ENCODE data around the gene BSN. TPM values are rescaled to one million over a fixed set of nuclear protein-coding genes. Genes with fewer than 3 reads are reported as not detected.
A peak's percentile ranks its signal among the peaks of the same experiment; 100 is the strongest.
"Not testable (repeated sequence)": the region's sequence is repeated elsewhere in the genome, so short reads cannot be mapped to it uniquely, and the experiment has no call there.

The BSN gene
- total and polyA plus RNA-seq, 9 donors: 0.44 to 1.2 (median 0.62) TPM

- Histone ChIP-seq H3K9me3 (replicated peaks; ENCODE audit: control insufficient read depth, low read depth, low read length) (no peaks in the 10 kb centered on the region), H3K27ac (ENCODE audit: low read length) (no peak overlapping the region), H3K36me3 (ENCODE audit: control insufficient read depth, insufficient read depth, low read length) (peaks cover 63% of the 10 kb centered on the region), H3K4me3 (ENCODE audit: low read length) (no peak overlapping the region), H3K4me1 (ENCODE audit: control insufficient read depth, insufficient read depth, low read length) (peaks cover 6% of the 10 kb centered on the region), H3K27me3 (ENCODE audit: control insufficient read depth, insufficient read depth, low read length) (peaks cover 32% of the 10 kb centered on the region)
- no peak for DNase-seq
- WGBS (ENCODE audit: insufficient coverage): 93% methylated on average over 2 of the region's 6 CpGs
Observed at GRCh38 chr3:49683162-49683561, 128.9 kb downstream of the BSN start.

- WGBS (ENCODE audit: insufficient coverage): 86% methylated on average over 1 of the region's 2 CpGs
- Histone ChIP-seq H3K27me3 (ENCODE audit: control insufficient read depth, insufficient read depth, low read length) (peaks cover 32% of the 10 kb centered on the region), H3K36me3 (ENCODE audit: control insufficient read depth, insufficient read depth, low read length) (peaks cover 50% of the 10 kb centered on the region), H3K4me1 (ENCODE audit: control insufficient read depth, insufficient read depth, low read length) (peaks cover 12% of the 10 kb centered on the region)
- DNase-seq; H3K27ac ChIP-seq (ENCODE audit: low read length); H3K9me3 ChIP-seq (replicated peaks; ENCODE audit: control insufficient read depth, low read depth, low read length); H3K4me3 ChIP-seq (ENCODE audit: low read length): not testable (repeated sequence)
Observed at GRCh38 chr3:49684453-49684852, 130.2 kb downstream of the BSN start.

- not testable (repeated sequence) for DNase-seq; H3K27ac ChIP-seq (ENCODE audit: low read length); H3K9me3 ChIP-seq (replicated peaks; ENCODE audit: control insufficient read depth, low read depth, low read length); H3K4me3 ChIP-seq (ENCODE audit: low read length)
- H3K36me3 ChIP-seq (ENCODE audit: control insufficient read depth, insufficient read depth, low read length): peaks cover 44% of the 10 kb centered on the region
- 78% methylated on average over 1 of the region's 10 CpGs for WGBS (ENCODE audit: insufficient coverage)
- H3K27me3 ChIP-seq (ENCODE audit: control insufficient read depth, insufficient read depth, low read length): peaks cover 32% of the 10 kb centered on the region
- H3K4me1 ChIP-seq (ENCODE audit: control insufficient read depth, insufficient read depth, low read length): peaks cover 14% of the 10 kb centered on the region
Observed at GRCh38 chr3:49685103-49685502, 130.8 kb downstream of the BSN start.

DNA sequence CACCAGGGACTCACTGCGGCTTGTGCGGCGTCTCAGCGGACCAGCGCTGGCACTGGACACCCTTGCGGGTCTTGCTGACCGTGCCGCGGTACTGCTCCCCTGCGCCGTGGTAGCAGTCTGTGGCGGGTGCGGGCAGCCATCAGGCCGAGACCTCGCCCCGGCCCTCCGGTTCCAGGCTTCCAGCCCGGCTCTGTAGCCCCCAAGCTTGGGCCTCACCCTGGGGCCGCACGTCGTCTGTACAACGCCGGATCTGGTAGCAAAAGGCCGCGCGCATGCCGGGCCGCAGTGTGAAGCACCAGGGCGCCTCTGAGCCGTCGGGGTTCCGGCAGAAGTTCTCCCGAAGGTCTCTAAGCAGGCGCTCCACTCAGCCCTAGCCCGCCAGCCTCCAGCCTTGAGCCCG is 131.6 kb downstream of the BSN start:
- not testable (repeated sequence) for H3K27ac ChIP-seq (ENCODE audit: low read length); DNase-seq; H3K9me3 ChIP-seq (replicated peaks; ENCODE audit: control insufficient read depth, low read depth, low read length); H3K4me3 ChIP-seq (ENCODE audit: low read length)
- H3K4me1 ChIP-seq (ENCODE audit: control insufficient read depth, insufficient read depth, low read length): peaks cover 20% of the 10 kb centered on the region
- WGBS (ENCODE audit: insufficient coverage): 11% methylated on average over 30 of the region's 36 CpGs
- H3K36me3 ChIP-seq (ENCODE audit: control insufficient read depth, insufficient read depth, low read length): peaks cover 36% of the 10 kb centered on the region
- H3K27me3 ChIP-seq (ENCODE audit: control insufficient read depth, insufficient read depth, low read length): peaks cover 32% of the 10 kb centered on the region

- Histone ChIP-seq H3K27me3 (ENCODE audit: control insufficient read depth, insufficient read depth, low read length) (peaks cover 32% of the 10 kb centered on the region), H3K4me1 (ENCODE audit: control insufficient read depth, insufficient read depth, low read length) (peaks cover 25% of the 10 kb centered on the region), H3K36me3 (ENCODE audit: control insufficient read depth, insufficient read depth, low read length) (peaks cover 31% of the 10 kb centered on the region)
- DNase-seq; H3K27ac ChIP-seq (ENCODE audit: low read length); H3K9me3 ChIP-seq (replicated peaks; ENCODE audit: control insufficient read depth, low read depth, low read length); H3K4me3 ChIP-seq (ENCODE audit: low read length): not testable (repeated sequence)
- under 1% methylated on average over 14 of the region's 29 CpGs for WGBS (ENCODE audit: insufficient coverage)
Observed at GRCh38 chr3:49686346-49686745, 132.1 kb downstream of the BSN start.

DNA sequence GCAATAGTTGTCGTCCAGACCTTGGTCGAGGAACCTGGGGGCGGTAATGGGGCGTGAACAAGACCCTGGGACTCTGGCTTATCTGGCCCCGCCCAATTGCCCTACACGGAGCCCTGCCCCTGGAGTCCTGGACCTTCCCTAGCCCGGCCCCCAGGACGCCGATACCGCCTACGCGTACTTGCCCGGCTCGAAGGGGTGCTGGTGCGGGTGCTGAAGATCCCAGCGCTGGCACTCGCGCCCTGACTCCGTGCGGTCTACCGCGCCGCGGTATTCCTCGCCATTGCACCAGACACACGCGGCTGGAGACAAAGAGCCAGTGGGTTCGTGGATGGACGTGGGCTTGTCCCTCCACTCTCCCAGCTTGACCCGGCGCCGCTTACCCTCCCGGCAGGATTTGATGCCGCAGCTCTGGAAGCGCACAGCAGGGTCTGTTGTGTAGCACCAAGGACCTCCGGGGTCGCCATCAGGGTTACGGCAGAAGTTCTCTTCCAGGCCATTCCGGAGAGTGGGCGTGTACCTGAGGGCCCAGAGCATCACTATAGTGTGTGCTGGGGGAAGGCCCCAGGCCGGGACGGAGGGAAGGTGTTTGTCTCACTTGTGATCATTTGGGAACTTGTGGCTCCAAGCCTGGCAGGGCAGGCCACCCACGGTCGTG is 132.6 kb downstream of the BSN start:
- 6% methylated on average over 40 of the region's 44 CpGs for WGBS (ENCODE audit: insufficient coverage)
- Histone ChIP-seq H3K27me3 (ENCODE audit: control insufficient read depth, insufficient read depth, low read length) (peaks cover 32% of the 10 kb centered on the region), H3K4me1 (ENCODE audit: control insufficient read depth, insufficient read depth, low read length) (peaks cover 26% of the 10 kb centered on the region), H3K36me3 (ENCODE audit: control insufficient read depth, insufficient read depth, low read length) (peaks cover 26% of the 10 kb centered on the region)
- H3K4me3 ChIP-seq (ENCODE audit: low read length); H3K9me3 ChIP-seq (replicated peaks; ENCODE audit: control insufficient read depth, low read depth, low read length); H3K27ac ChIP-seq (ENCODE audit: low read length): not testable (repeated sequence)
- DNase-seq: peak; percentile 45

GRCh38 chr3:49687424-49687795 is 133.1 kb downstream of the BSN start:
- 89% methylated on average over 6 of the region's 12 CpGs for WGBS (ENCODE audit: insufficient coverage)
- H3K27ac ChIP-seq (ENCODE audit: low read length); H3K9me3 ChIP-seq (replicated peaks; ENCODE audit: control insufficient read depth, low read depth, low read length); H3K4me3 ChIP-seq (ENCODE audit: low read length); DNase-seq: not testable (repeated sequence)
- peaks cover 32% of the 10 kb centered on the region for H3K27me3 ChIP-seq (ENCODE audit: control insufficient read depth, insufficient read depth, low read length)
- H3K36me3 ChIP-seq (ENCODE audit: control insufficient read depth, insufficient read depth, low read length): peaks cover 21% of the 10 kb centered on the region
- peaks cover 26% of the 10 kb centered on the region for H3K4me1 ChIP-seq (ENCODE audit: control insufficient read depth, insufficient read depth, low read length)

DNA sequence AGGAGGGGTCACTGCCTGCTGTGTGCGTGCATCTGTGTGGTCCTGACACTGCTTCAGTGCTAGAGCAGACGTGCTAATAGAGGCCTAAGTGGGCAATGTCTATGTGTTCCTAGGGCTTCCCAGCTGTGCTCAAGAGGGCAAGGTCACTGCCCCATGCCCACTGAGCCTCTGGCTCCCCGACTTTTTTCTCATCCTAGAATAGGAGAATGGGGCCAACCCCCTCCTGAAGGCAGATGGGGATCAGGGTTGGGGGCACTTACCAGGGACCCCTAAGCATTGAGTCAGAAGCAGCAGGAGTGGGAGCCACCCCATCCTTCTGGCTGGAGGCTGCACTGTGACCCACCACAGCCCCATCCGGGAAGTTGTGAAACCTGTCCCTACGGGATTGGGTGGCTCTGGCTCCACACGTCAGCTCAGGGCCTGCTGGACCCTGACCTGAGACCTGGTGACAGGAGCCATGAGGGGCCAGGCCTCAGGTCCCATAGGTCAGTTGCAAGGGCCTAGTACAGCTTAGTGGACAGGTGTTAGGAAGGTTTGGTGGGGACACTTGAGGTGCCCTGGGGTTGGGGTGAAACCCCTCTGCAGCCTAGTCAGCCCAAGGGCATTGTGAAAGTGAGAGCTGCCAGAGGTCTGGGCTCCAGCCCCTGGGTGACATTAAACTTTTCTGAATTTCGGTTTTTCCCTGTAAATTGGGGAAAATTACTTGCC is 134.2 kb downstream of the BSN start:
- 81% methylated on average over 4 of the region's 7 CpGs for WGBS (ENCODE audit: insufficient coverage)
- Histone ChIP-seq H3K4me3 (ENCODE audit: low read length) (peak overlapping the region; percentile 98), H3K4me1 (ENCODE audit: control insufficient read depth, insufficient read depth, low read length) (peaks cover 28% of the 10 kb centered on the region), H3K27ac (ENCODE audit: low read length) (peak overlapping the region; percentile 36), H3K36me3 (ENCODE audit: control insufficient read depth, insufficient read depth, low read length) (peaks cover 10% of the 10 kb centered on the region), H3K27me3 (ENCODE audit: control insufficient read depth, insufficient read depth, low read length) (peaks cover 30% of the 10 kb centered on the region)
- not testable (repeated sequence) for DNase-seq; H3K9me3 ChIP-seq (replicated peaks; ENCODE audit: control insufficient read depth, low read depth, low read length)

DNA sequence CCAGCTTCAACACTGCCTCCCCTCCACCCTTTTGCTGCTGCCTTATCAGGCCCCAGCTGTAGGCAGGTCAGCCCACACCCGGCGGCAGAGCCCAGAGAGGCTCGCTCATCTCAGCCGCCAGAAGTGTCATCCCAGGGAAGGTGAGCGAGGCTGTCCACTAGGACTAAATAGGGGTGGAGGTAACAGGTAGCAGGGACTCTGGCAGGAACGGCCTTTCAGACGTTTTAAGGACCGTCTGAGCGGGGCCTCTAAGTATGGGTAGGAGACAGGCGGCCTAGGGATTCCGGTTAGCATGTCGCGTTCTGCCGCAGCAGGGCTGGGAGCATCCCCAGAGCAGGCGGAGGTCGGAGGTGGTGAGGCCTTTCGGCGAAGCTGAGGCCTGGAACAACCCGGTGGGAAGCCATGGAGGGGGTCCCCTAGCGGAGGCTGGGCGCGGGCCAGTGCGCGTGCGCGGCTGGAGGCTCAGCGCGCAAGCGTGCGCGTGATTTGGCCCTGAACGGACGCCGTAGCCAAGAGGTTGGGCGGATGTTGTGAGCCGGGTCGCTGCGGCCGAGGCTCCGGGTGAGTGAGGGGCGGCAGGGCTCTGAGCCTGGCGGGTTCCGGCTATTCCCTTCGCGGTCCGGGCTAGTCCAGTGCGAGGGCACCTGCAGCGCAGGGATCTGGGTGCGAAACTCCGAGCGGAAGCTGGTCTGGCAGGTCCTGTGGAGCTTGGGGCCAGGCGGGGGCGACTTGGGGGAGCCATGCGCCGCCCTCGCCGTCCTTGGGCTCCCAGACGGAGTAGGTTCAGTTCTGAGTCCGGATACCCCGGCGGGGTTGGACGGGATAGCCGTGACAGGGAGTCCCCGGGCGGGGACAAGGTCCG is 135.0 kb downstream of the BSN start, which contains the start of the genes MST1 and RNF123:
TSS of gene MST1 (minus strand) at position 429 of the 862 bp plus-strand sequence. CDS start 783 bp downstream, outside the sequence.
TSS of gene RNF123 (plus strand) at position 512 of the 862 bp plus-strand sequence. CDS start 1,609 bp downstream, outside the sequence.
- Histone ChIP-seq H3K27ac (ENCODE audit: low read length) (peak within 1 kb of the TSS; percentile 36), H3K27me3 (ENCODE audit: control insufficient read depth, insufficient read depth, low read length) (peaks cover 27% of the 10 kb centered on the region), H3K36me3 (ENCODE audit: control insufficient read depth, insufficient read depth, low read length) (peaks cover 5% of the 10 kb centered on the region), H3K9me3 (replicated peaks; ENCODE audit: control insufficient read depth, low read depth, low read length) (no peaks in the 10 kb centered on the region), H3K4me1 (ENCODE audit: control insufficient read depth, insufficient read depth, low read length) (peaks cover 31% of the 10 kb centered on the region), H3K4me3 (ENCODE audit: low read length) (peak within 1 kb of the TSS; percentile 98)
- DNase-seq: peak; percentile 97
- WGBS (ENCODE audit: insufficient coverage): under 1% methylated on average over 54 of the region's 66 CpGs

Measured in muscle of leg (tissue), 11 donors.